Measurements from ENCODE around the gene ZEB2.

ZEB2 gene

DNA sequence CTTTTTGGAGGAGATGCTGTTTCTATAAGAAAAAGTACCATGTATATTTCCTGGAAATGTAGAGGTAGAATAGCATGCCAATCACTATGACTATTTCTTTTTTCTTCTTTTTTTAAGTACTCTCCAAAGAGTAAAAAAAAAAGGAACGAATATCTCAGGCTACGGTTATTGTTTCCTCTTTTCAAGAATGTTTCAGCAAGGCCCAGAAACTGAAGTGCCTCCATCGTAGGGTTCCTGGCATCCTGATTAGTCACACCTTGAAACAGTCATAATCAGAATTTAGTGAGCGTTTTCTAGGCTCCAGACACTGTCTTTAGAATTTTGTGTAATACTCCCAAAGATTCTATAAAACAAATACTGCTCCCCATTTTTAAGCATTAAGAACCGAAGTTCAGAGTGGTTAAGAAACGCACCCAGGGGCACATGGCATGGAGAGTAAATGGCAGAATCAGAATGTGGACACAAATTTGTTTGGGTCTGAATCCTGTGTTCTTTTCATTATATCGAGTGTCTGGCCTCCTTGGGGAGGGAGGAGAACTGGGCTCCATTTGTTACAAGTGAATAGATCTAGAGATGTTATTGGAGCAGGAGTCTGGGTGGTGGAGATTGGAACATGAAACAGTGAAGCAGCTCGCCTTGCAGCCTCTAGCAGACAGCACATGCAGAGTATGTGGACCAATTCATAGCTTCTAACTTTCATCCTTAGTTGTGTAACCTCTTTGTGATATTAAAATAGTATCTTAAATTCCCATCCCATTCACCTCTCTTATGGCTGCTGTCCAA lies 26.7 kb downstream of the ZEB2 start:
- no peak for DNase-seq

DNA sequence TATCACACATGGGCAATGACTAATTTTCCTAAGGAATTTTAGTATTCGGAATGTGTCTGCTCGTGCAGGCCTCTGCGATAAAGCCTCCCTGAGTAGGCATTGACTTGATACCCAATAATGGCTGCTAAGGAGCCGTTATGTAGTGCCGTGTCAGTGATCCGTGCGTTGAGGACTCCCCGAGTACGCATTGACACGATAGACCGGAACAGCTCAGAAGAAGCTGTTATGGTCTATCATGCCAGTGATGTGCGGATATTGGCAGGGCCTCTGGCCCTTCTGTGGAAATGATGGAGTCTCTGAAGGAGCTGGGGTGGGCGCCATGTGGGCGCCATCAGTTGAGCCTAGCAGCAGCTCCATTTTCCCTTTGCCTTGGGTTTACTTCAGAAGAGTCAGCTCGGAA lies 29.1 kb downstream of the ZEB2 start:
- DNase-seq: no peak

GRCh38 chr2:144490017-144490416 lies 29.9 kb downstream of the ZEB2 start:
- DNase-seq: no peak

DNA sequence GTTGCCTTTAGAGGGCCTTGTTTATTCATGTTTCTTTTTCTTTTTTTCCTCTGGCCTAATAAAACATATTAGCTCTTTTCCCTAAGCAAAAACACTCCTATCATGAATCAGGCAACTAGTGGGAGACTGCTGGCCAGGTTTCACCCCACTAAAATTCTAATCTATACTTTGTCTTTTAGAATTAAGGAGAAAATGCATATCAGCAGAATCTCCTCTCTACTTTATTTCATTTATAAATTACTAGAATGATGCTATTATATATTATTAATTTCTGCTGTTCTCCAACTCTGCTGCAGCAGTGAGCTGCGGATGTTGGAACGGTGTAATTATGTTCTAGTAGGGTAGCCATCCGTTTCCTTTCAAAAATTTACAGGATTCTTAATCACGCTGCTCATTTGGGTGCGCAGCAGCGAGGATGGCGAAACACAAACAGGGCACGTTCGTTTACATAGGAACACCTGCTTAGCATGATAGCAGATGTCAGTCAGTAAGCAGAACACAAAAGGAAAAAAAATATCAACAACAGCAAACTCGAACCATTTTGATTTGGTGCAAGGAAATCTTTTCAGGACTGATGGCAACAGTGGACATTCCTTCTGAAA lies 30.5 kb downstream of the ZEB2 start:
- DNase-seq: no peak

GRCh38 chr2:144484201-144484948 lies 35.5 kb downstream of the ZEB2 start:
- DNase-seq: no peak

DNA sequence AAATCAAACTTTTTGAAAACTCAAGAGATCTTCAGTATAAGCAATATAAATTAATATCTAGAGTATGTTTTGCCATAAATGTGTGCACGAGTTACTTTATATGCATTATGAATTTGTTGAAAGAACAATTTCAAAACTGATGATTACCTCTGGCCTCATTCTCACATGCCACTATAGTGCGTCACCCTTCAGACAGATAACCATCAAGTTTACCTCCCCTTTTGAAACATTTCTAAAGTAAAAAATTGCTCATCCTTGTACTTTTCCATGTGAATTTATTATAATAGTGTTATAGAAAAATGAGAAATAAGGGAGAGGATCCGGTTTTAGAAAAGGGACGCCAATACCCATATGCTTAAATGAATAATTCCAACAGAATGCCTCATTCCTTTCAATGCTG lies 38.3 kb downstream of the ZEB2 start:
- DNase-seq: no peak

GRCh38 chr2:144481109-144481508 lies 38.8 kb downstream of the ZEB2 start:
- no peak for DNase-seq

DNA sequence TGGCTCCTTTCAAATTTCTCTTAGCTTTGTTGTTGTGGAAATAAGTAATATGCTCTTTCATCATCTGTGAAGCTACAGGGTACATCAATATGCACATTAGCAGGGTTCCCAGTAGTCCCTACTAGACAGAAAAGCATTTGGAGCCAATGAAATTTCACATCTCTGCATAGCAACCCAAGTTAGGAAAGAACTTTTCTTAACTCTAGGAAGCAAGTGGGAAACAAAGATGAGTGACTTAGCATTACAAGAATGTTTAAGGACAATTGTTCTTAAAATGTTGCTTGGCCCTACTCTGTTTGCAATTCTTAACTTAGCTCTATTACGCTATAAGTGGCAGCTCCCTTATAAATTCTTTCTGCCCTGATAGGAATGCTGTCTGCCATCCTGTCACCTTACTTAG lies 39.6 kb downstream of the ZEB2 start:
- DNase-seq: no peak

DNA sequence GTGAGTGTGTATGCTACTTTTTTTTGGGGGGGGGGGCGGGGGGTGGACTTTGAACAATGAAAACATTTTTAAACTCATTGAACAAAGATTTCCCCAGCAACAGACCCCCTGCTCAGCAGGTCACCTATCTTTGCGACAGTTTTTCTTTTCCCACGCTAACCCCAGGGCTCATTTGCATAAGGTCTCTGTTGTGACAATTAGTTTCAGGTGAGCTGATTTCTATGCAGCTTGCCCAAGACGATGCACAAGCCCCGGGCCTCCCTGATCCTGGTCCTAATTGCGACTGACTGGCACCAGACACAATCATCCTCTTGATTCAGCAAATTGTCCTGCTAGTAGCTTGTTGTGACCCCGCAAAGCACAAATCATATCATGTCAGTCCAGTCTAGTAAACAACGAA lies 40.3 kb downstream of the ZEB2 start:
- DNase-seq: no peak

DNA sequence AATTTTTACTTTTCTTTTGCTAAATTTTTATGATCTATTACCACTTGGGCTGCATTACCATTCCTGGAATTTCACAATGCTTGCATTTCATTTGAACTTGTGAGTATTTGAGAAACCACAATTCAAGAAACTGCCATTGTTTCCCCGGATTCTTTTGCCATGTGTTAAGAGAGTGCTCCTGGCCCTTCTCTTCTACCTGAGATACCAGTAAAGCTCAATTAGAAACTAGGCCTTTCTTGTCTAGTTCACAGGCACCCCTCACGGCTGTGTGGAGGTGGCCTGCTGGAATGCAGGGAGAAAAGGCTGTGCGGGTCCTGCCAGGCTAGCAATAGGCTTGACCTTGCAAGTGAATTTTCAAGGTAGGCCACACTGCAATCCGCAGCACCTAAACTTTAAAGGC lies 40.8 kb downstream of the ZEB2 start:
- DNase-seq: no peak

DNA sequence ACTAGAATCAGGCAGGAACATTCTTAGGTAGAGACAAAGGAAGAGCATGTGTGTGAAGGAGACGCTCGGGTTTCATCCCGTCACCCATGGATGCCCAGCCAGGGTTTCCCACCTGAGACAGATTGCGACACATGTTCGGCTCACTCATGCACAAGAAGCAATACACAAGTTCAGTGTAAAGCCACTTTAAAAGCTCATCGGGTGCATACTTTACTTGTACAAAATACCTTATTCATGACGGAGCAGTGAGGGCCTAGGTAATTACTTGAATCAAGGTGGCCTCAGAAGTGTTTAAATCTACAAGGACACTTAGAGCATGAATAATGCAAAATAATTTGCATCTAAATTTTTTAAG lies 42.0 kb downstream of the ZEB2 start:
- DNase-seq: no peak

DNA sequence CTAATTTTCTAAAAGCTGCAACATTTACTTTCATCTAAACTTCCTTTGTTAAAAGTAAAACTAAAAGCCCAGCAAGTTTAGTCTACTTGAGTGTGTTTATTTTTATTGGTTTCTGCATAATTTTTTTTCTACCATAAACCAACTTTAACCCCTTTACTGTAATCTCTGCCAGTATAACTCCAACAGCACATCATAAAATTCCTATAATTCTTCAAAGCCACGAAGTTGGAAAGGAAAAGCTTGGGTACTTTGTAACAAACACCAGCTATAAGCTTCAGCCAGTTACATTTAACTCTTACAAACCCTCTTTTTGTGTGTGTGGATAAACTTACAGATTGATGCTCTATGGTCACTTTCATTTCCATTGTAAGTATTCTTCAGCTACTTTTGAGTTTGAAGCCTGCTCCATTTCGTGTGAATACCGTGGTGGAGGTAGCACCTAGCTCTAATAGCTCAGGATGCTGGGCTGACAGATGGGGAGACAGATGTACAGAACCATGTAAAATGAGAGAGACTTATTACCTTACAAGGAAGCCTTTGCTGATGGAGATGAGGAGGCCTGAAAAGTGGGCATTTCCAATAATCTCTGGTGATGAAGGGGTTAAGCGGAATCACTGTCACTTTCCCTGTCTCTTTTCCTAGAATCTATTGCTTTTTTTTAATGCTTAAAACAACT lies 42.5 kb downstream of the ZEB2 start:
- no peak for DNase-seq

DNA sequence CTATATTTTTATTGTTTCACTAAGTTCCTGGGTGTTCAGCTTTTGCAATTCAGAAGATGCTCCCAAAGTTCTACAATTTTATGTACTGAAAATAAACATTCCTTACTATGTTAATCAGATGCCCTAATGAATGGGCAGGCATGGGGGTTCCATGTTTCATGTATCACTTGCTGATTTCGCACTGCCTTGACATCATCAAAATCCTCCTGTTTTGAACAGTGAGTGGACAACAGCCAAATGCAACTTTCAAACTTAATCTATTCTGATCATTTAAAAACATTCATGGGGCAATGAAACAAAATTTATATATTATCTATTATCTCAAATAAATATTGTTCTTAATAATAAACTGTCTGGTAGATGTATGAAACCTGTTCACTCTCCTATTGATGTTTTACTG lies 43.2 kb downstream of the ZEB2 start:
- DNase-seq: no peak

GRCh38 chr2:144475569-144476275 lies 44.2 kb downstream of the ZEB2 start:
- DNase-seq: no peak

DNA sequence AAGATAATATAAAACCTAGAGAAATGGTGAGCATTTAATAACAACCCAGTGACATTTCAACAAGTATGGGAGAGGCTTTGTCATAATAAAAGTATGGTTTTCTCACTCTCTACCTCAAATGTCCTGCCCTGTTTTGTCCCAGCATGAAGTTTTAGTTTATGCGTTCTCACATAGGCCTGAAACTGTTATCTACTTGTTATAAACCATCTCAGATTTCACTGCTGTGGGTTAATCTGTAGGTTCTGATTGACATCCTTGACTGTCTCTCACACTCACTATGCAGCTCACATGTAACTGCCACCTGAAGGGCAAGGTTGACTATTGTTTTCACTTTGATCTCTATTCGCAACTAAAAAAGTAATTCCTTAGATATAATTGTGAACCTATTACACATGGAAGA lies 44.9 kb downstream of the ZEB2 start:
- no peak for DNase-seq

DNA sequence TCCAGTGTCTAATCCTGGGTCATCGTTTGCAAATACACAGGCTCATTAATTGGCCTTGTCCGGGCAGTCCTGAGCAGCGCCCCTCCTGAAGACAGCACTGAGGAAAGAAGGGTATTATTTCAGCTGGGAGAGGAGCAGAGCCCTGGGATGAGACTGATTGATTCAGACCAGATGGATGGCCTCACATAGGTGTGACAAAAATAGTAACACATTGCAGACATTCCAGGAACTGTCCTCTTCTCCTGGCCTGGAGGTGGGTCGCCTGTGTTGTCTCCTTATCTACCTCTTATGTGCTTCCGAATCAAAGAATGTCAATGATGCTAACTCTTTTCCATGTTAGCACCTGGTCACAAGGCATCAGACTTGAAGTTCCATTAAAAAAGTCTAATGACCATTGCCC lies 45.9 kb downstream of the ZEB2 start:
- DNase-seq: no peak

DNA sequence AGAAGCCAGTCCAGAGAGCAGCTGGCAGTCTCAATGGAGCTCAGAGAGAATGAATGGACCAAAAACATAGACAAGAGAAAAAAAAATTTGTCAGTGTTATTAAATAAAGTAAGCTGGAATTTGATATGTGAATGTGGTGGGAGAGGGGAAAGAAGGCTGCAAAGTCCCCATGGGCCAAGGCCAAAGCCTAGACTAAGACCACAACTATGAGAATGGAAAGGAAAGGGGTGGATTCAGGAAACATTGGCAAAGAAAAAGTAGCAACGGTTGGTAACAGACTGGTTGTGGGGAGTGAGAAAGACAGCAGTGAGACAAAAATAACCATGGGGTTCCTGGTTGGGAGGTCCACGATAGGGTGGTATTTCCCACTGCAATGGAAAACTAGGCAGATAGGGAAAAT lies 47.0 kb downstream of the ZEB2 start:
- no peak for DNase-seq

DNA sequence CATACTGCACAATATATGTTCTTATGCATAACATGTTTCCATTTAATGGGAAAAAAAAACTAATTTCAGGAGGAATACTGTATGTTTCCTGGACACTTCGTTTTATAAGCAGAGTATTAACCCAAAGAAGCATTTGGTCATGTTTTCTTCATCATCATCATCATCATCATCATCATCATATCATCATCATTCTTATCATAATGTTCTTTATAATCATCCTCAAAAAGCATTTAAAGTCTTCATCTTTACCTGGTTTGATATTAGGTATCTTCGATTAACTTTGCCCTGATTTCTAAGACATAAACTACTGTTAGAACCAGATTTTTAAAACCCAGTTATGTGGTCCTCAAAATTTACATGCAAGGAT lies 47.9 kb downstream of the ZEB2 start:
- DNase-seq: no peak

DNA sequence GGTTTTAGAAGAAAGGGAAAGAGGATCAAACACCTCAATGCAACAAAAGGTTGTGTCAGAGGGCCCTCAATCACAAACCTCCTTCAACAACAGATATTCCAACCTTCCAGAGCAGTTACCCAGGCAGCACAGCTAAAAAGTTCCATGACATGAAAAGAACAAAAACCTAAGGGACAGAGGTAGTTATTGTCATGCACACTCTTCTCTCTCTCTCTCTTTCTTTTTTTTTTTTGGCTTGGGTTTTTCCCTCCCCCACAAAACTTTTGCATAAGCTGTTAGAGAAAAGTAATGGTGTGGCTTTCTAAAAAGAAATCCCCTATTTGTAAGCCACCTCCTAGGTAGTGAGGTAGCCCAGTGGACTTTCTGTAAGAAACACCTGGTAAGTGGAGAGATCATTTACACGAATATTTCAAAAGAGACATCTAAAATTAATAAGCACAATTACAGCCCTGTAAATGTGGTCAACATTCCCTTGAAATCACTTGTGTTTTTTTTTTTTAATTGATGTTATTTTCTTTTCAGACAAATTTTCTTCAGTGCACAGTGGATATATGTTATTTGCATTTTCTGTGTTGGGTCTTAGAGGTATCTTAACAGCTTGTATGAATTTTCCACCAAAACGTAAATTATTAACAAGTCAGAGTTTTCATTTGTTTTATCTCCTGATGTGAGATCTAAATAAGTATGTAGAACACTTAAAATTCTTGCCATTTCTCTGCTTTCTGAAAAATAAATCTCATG lies 48.4 kb downstream of the ZEB2 start:
- DNase-seq: no peak

- DNase-seq: no peak
These were observed 49.1 kb downstream of the ZEB2 start for GRCh38 chr2:144470816-144471215.

DNA sequence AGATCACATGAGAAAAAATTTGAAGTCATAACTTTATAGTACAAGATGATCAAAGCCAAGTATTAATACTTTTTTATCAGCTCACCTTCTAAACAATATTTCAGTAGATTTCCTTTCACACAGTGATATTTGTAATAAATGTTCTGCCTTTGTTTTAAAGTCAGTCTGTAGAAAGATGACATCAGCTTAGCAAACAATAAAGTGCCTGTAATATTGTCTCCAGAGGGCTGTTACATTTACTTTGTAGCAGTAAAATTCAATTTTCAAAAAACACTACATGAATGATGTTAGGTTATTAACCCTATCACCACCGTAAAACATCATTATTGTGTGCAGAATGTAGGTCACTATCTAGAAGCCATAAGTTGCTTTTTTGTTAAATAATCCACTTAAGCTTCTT lies 49.6 kb downstream of the ZEB2 start:
- no peak for DNase-seq

DNA sequence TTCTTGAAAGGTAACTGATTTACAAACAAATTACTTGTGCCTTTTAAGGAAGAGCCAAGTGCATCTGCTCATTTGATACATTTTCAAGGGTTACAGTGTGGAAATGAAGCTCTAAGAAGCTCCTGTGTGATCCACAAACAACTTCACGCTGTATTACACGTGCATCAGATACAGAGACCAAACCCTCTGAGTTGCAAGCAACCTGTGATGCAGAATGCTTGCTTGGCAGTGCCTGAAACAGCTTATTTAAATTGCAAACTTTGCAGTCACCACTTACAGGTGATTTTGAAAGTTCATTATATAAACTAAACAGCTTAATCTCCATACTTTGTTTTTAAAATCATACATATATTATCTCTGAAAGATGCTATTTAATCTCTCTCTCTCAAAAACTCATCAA lies 50.1 kb downstream of the ZEB2 start:
- no peak for DNase-seq

Data from activated T-cell treated with anti-CD3 and anti-CD28 coated beads, Interleukin-2, amount 50 U/mL, for 1 hour (primary cell).